SK-N-SH (cell line): ENCODE results near the gene ZNF74. TPM values are rescaled to one million over a fixed set of nuclear protein-coding genes. Genes with fewer than 3 reads are reported as not detected.

ENCODE experiments used
- CTCF ChIA-PET: fragments of 300-600, 350-600 bp; formaldehyde crosslinking; extraction: SDS; loops from one replicate; lab custom pipeline; 2021; lab: Yijun Ruan, JAX
- POLR2A ChIA-PET: fragments of 350-600 bp; sonication (Branson Sonifier 250); formaldehyde crosslinking; extraction: SDS; loops from one replicate; lab custom pipeline; 2020; ENCODE audit warnings: antibody characterized with exemption, inconsistent platforms; lab: Yijun Ruan, JAX
- DNase-seq: peaks from one replicate; pipeline ENCODE4 v3.0.0; 2012
- H2AFZ ChIP-seq: fragments of 200-600 bp; sonication (generic); 2 replicates; pipeline ENCODE4 v1.8.1; 2016; ENCODE audit warnings: antibody characterized with exemption, mild to moderate bottlenecking, low read depth
- H3F3A ChIP-seq: fragments of 200-600 bp; sonication (generic); replicated peaks from 2 replicates; pipeline ENCODE3; 2016; ENCODE audit warnings: antibody characterized with exemption, mild to moderate bottlenecking; ENCODE audit not compliant: insufficient read depth
- H3K27ac ChIP-seq, 2 experiments: fragments of 200-500 bp in 1 of 2; fragments of 200-600 bp in 1 of 2; sonication (Bioruptor generic) in 1 of 2; sonication (generic), shearing (Covaris generic) in 1 of 2; 2 replicates each; pipeline versions ENCODE4 v1.5.1 to v1.6.1; 2014 to 2016; ENCODE audit warnings: low read depth in 2 of 2, inconsistent platforms in 1 of 2, low read length in 1 of 2, mild to moderate bottlenecking in 1 of 2, mixed read lengths in 1 of 2
- H3K27me3 ChIP-seq: fragments of 200-600 bp; sonication (generic), shearing (Covaris generic); 2 replicates; pipeline ENCODE4 v1.6.1; 2016; ENCODE audit warnings: mixed run types; ENCODE audit not compliant: insufficient read depth
- H3K36me3 ChIP-seq, 2 experiments: fragments of 200-500 bp in 1 of 2; fragments of 200-600 bp in 1 of 2; sonication (Bioruptor generic) in 1 of 2; sonication (generic) in 1 of 2; replicated peaks in 1 of 2; 2 replicates each; pipeline versions ENCODE3 to v1.5.1; 2014 to 2016; ENCODE audit warnings: low read length in 1 of 2, mild to moderate bottlenecking in 1 of 2; ENCODE audit not compliant: insufficient read depth in 2 of 2, control insufficient read depth in 1 of 2
- H3K4me1 ChIP-seq, 2 experiments: fragments of 200-500 bp in 1 of 2; fragments of 200-600 bp in 1 of 2; sonication (Bioruptor generic) in 1 of 2; sonication (generic), shearing (Covaris generic) in 1 of 2; 2 replicates each; pipeline versions ENCODE4 v1.5.1 to v1.6.1; 2014 to 2016; ENCODE audit warnings: low read depth in 1 of 2, low read length in 1 of 2, mixed run types in 1 of 2; ENCODE audit not compliant: insufficient read depth in 2 of 2, control insufficient read depth in 1 of 2
- H3K4me2 ChIP-seq: fragments of 200-600 bp; sonication (generic), shearing (Covaris generic); 2 replicates; pipeline ENCODE4 v1.6.1; 2017; ENCODE audit warnings: mixed run types
- H3K4me3 ChIP-seq, 2 experiments: fragments of 200-500 bp in 1 of 2; fragments of 200-600 bp in 1 of 2; sonication (Bioruptor generic) in 1 of 2; sonication (generic), shearing (Covaris generic) in 1 of 2; 2 replicates each; pipeline versions ENCODE4 v1.5.1 to v1.8.1; 2014 to 2016; ENCODE audit warnings: low read depth in 2 of 2, inconsistent platforms in 1 of 2, low read length in 1 of 2, mild to moderate bottlenecking in 1 of 2, mixed read lengths in 1 of 2, moderate library complexity in 1 of 2
- H3K79me2 ChIP-seq: fragments of 200-600 bp; sonication (generic); 2 replicates; pipeline ENCODE4 v1.8.1; 2017; ENCODE audit warnings: mild to moderate bottlenecking; ENCODE audit not compliant: insufficient read depth
- H3K9ac ChIP-seq: fragments of 200-600 bp; sonication (generic); 2 replicates; pipeline ENCODE4 v1.6.1; 2017; ENCODE audit warnings: mixed run types
- H3K9me2 ChIP-seq: fragments of 200-600 bp; sonication (generic); 2 replicates; pipeline ENCODE4 v1.6.1; 2017; ENCODE audit warnings: mixed run types
- H3K9me3 ChIP-seq: fragments of 200-600 bp; sonication (generic); 2 replicates; pipeline ENCODE4 v1.6.1; 2017; ENCODE audit warnings: mixed run types, mild to moderate bottlenecking, moderate library complexity
- H4K20me1 ChIP-seq: fragments of 200-600 bp; sonication (generic); 2 replicates; pipeline ENCODE4 v1.6.1; 2017; ENCODE audit warnings: mild to moderate bottlenecking, mixed run types; ENCODE audit not compliant: insufficient read depth
- CHD2 ChIP-seq: fragments of 150-350 bp; IDR thresholded peaks from 2 replicates; pipeline ENCODE4 v1.6.1; 2018; ENCODE audit warnings: low read length; ENCODE audit not compliant: partially characterized antibody
- CTCF ChIP-seq: fragments of 200-600 bp; sonication (generic); IDR thresholded peaks from 2 replicates; pipeline ENCODE4 v1.6.1; 2017; ENCODE audit warnings: antibody characterized with exemption, mild to moderate bottlenecking, moderate library complexity
- ELF1 ChIP-seq: IDR thresholded peaks from 2 replicates; pipeline ENCODE4 v1.4.0; 2012
- FOXJ3 ChIP-seq: sonication (generic); formaldehyde crosslinking; IDR thresholded peaks from 2 replicates; pipeline ENCODE4 v1.5.1; 2020; ENCODE audit warnings: mild to moderate bottlenecking, missing genetic modification reagents
- FOXM1 ChIP-seq: IDR thresholded peaks from 2 replicates; pipeline ENCODE4 v1.4.0; 2012; ENCODE audit warnings: low read depth, mild to moderate bottlenecking
- GABPA ChIP-seq: IDR thresholded peaks from 2 replicates; pipeline ENCODE4 v1.4.0; 2012; ENCODE audit warnings: low read depth, mild to moderate bottlenecking
- GATA2 ChIP-seq: sonication (generic); formaldehyde crosslinking; IDR thresholded peaks from 2 replicates; pipeline ENCODE4 v1.5.0; 2020; ENCODE audit warnings: mild to moderate bottlenecking, missing genetic modification reagents
- IRF3 ChIP-seq: fragments of 150-350 bp; IDR thresholded peaks from 2 replicates; pipeline ENCODE4 v1.6.1; 2016; ENCODE audit warnings: mild to moderate bottlenecking, low read depth, low read length
- MEF2A ChIP-seq: IDR thresholded peaks from 2 replicates; pipeline ENCODE4 v1.4.0; 2012; ENCODE audit warnings: low read depth, borderline replicate concordance
- NRF1 ChIP-seq: IDR thresholded peaks from 2 replicates; pipeline ENCODE4 v1.6.1; 2012; ENCODE audit warnings: low read depth, mild to moderate bottlenecking, low read length
- POLR2AphosphoS5 ChIP-seq: IDR thresholded peaks from 2 replicates; pipeline ENCODE4 v1.6.1; 2012; ENCODE audit warnings: low read depth, low read length
- REST ChIP-seq: IDR thresholded peaks from 2 replicates; pipeline ENCODE4 v1.6.1; 2012; ENCODE audit warnings: mild to moderate bottlenecking, low read depth, low read length, moderate library complexity
- RFX5 ChIP-seq: IDR thresholded peaks from 2 replicates; pipeline ENCODE4 v1.6.1; 2012; ENCODE audit warnings: mild to moderate bottlenecking, improper control_type of control experiment, low read length
- SIN3A ChIP-seq: IDR thresholded peaks from 2 replicates; pipeline ENCODE4 v1.6.1; 2012; ENCODE audit warnings: low read depth, mild to moderate bottlenecking, low read length, moderate library complexity, borderline replicate concordance
- SMC3 ChIP-seq: IDR thresholded peaks from 2 replicates; pipeline ENCODE4 v1.6.1; 2012; ENCODE audit warnings: low read depth, low read length, improper control_type of control experiment
- TAF1 ChIP-seq: IDR thresholded peaks from 2 replicates; pipeline ENCODE4 v1.6.1; 2012; ENCODE audit warnings: low read depth, mild to moderate bottlenecking, low read length, moderate library complexity, borderline replicate concordance
- ZBTB33 ChIP-seq: IDR thresholded peaks from 2 replicates; pipeline ENCODE4 v1.4.0; 2012; ENCODE audit warnings: low read depth, borderline replicate concordance
- WGBS: methylation state at CpG from one replicate; pipeline ENCODE4 v1.1.6; 2017; ENCODE audit warnings: low lambda C conversion rate; 5-methylcytosine and 5-hydroxymethylcytosine counted together
- polyA plus RNA-seq, 3 experiments: library from polyadenylated mRNA; depleted of rRNA; stranded (reverse); fragments of >200 nt; gene quantifications; 2 replicates each; pipeline ENCODE4 v1.2.3, GENCODE V29; 2012

ZNF74 gene
- polyA plus RNA-seq, 1 of the 3 experiments (the other 2 are of a cell fraction), result 8.0 TPM

GRCh38 chr22:20427945-20428417 is 34.0 kb downstream of the ZNF74 start:
- peaks cover 7 to 21% of the 10 kb centered on the region in 2 experiments; a peak in 2 of 4 replicates for H3K4me1 ChIP-seq
- peaks cover 11 to 56% of the 10 kb centered on the region in 2 experiments for H3K36me3 ChIP-seq
- ChIA-PET CTCF (interaction anchor here (1.1 to 2.8 kb wide), 4 partner anchors 8 to 110 kb away, joined by 4 to 8 read pairs (median 6); no protein-coding TSS in a partner anchor), POLR2A (interaction anchor here (1.3 kb wide), 1 partner anchor 9 kb away, joined by 4 read pairs; no protein-coding TSS in a partner anchor)
- peaks cover 28% of the 10 kb centered on the region for H3K79me2 ChIP-seq
- no peaks in the 10 kb centered on the region for H3K9me2 ChIP-seq
- no peak for DNase-seq
- no peaks in the 10 kb centered on the region for H3K9me3 ChIP-seq
- TF ChIP-seq FOXJ3 (CRISPR knock-in tag), result no peak
- TF ChIP-seq GABPA, result no peak
- no peak for TF ChIP-seq CTCF
- no peak for TF ChIP-seq SMC3
- TF ChIP-seq GATA2, result no peak
- TF ChIP-seq IRF3, result no peak
- TF ChIP-seq POLR2AphosphoS5, result no peak
- no peak for TF ChIP-seq NRF1
- TF ChIP-seq RFX5, result no peak
- TF ChIP-seq ELF1, result no peak
- no peak for TF ChIP-seq MEF2A
- no peak for TF ChIP-seq REST
- TF ChIP-seq FOXM1, result no peak
- no peak for TF ChIP-seq SIN3A
- TF ChIP-seq ZBTB33, result no peak
- TF ChIP-seq TAF1, result no peak
- TF ChIP-seq CHD2, result no peak
- H4K20me1 ChIP-seq, result peaks cover 67% of the 10 kb centered on the region
- no peak overlapping the region for H2AFZ ChIP-seq
- H3K27me3 ChIP-seq, result no peaks in the 10 kb centered on the region
- H3F3A ChIP-seq, result peaks cover 8% of the 10 kb centered on the region
- no peak overlapping the region for H3K4me2 ChIP-seq
- 95% methylated on average over 3 of the region's 4 CpGs for WGBS
- H3K4me3 ChIP-seq, result no peak overlapping the region
- H3K9ac ChIP-seq, result no peak overlapping the region
- no peak overlapping the region for H3K27ac ChIP-seq
